GM18502 (cell line): ENCODE data around the gene RAB1A.
"Not testable (repeated sequence)": the region's sequence is repeated elsewhere in the genome, so short reads cannot be mapped to it uniquely, and the experiment has no call there.

Experiments used
- ATAC-seq: cut with Tn5 transposase; IDR thresholded peaks from one replicate; pipeline ENCODE4 v1.9.1; 2021; ENCODE audit warnings: mild to moderate bottlenecking; ENCODE audit not compliant: unreplicated experiment, poor library complexity

RAB1A gene

GRCh38 chr2:65129826-65130663, at the start of gene RAB1A:
RAB1A (minus strand) TSS chr2:65130106; CDS start chr2:65129915, 191 bp downstream.
- ATAC-seq = peak; percentile 96

- no peak for ATAC-seq
These were observed 48.0 kb upstream of the RAB1A start for GRCh38 chr2:65177751-65178442.

- no peak for ATAC-seq
These were observed 46.1 kb upstream of the RAB1A start for GRCh38 chr2:65175894-65176530.

DNA sequence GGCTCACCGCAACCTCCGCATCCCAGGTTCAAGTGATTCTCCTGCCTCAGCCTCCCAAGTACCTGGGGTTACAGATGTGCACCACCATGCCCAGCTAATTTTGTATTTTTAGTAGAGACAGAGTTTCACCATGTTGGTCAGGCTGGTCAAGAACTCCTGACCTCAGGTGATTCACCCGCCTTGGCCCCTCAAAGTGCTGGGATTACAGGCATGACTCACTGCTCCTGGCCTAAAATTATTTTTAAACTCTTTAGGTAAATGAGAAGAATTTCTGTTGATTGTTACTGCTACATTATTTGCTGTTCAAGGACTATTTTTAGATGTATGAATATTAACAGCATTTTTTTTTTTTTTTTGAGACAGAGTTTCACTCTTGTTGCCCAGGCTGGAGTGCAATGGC, 44.1 kb upstream of the RAB1A start:
- ATAC-seq = not testable (repeated sequence)

DNA sequence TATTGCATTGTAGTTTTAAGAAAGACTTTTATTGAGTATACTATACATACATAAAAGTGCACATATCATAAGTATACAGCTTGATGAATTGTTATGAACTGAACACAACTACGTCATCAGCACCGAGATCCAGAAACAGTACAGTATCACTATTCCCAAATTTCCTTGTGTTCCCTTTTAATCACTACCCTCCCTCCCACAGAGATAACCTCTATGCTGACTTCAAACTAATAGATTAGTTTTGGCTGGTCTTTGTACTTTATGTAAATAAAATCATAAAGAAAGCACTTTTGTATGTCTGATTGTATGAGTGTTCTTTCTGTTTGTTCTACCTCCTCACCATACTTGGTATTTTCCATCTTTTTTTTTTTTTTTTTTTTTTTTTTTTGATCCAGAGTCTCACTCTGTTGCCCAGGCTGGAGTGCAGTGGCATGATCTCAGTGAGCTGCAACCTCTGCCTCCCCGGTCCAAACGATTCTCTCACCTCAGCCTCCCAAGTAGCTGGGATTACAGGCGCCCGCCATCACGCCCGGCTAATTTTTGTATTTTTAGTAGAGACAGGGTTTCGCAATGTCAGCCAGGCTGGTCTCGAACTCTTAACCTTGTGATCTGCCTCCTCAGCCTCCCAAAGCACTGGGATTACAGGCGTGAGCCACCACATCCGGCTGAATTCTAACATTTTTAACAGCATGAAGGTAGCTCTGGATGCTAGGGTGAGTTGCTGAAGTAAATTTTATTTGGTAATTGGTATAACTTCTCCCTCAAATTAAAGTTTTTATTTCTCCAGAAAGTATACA, 43.3 kb upstream of the RAB1A start:
- ATAC-seq = no peak

DNA sequence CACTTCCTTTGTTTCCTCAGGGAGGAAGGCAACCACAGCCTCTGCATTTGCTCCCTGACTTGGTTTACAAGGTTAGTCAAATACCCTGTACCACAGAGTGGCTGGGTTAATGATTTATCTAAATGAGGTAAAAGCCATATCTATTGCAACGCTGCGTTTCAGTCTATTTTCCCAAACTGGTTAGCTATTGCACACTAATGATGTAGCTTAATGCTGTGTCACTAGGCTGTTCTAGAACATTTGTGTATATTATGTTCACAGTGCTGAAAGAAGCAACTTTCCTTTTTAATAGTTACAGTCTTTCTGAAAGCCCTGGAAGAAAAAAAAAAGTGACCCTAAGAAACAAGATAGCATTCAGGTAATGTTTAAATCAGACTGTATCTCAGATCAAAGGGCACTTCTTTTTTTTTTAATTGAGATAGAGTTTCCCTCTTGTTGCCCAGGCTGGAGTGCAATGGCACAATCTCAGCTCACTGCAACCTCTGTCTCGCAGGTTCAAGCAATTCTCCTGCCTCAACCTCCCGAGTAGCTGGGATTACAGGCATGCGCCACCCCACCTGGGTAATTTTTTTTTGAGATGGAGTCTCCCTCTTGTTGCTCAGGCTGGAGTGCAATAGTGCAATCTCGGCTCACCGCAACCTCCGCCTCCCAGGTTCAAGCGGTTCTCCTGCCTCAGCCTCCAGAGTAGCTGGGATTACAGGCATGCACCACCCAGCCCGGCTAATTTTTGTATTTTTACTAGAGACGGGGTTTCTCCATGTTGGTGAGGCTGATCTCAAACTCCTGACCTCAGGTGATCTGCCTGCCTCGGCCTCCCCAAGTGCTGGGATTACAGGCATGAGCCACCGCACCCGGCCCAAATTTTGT, 40.9 kb upstream of the RAB1A start:
- not testable (repeated sequence) for ATAC-seq

DNA sequence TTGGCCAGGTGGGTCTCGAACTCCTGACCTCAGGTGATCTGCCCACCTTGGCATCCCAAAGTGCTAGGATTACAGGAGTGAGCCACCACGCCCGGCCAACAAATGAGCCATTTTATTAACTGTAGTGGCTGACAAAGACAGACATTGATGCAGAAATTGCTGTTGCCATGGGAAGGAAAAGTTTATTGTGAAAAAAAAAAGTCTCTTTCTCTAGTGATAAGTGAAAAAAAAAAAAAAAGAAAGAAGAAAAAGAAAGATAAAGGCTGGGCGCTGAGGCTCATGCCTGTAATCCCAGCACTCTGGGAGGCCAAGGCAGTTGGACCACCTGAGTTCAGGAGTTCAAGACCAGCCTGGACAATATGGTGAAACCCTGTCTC, 39.8 kb upstream of the RAB1A start:
- ATAC-seq = no peak

DNA sequence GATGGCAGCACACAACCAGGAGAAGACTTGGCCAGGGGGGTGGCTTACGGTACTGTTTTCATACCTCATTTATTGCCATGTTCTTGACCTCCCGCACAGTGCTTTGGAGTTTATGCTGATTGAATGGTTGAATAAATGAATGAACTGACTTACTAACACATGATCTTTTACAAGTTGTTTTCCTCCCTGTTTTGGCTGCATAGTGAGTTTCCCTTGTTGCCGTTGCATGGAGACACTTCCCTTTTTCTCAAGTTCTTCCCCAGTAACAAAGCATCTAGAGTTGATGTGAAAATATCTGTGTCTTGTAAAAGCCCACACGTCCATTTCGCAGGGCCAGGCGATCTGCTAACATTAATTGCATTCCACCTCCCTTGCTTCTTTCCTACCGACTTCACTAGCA, 35.7 kb upstream of the RAB1A start:
- ATAC-seq = no peak

DNA sequence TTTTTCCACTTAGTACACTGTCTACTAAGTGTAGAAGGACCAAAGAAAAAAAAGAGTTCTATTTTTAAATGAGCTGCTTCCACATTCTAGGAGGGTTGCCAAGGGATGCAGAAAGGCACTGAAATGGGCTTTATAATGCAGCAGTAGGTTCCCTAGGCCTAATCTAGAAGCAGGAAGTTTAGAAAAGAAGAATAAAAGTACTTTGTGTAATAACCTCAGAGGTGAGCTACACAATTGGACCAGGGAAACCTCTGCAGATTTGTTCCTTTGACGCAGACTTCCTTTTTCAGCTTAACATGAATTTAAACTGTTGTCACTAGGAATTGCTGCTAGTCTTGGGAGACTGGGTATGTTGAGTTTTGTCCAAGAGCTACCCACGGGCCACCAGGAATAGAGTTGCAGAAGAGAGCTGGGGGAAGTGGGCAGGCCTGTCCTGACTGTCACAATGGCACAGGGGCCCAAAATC, 34.6 kb upstream of the RAB1A start:
- ATAC-seq = no peak

DNA sequence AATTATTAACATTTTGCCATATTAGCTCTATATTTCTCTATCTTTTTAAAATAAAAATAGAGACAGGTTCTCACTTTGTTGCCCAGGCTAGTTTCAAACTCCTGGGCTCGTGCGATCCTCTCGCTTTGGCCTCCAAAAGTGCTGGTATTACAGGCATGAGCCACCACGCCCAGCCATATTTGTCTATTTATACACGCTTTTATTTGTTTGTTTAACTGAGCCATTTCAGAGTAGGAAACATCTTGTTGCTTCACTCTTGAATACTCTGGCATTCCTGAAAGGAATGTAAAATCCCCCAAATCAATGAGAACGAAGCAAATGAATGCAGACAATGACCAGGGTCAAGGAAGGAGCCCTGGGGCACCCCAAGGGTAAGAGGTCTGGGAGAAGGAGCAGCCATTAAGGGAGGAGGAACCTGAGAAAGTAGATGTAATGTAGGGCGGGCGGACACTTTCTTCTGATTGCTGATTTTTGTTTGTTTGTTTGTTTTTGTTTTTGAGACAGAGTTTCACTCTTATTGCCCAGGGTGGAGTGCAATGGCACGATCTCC, 31.7 kb upstream of the RAB1A start:
- no peak for ATAC-seq

GRCh38 chr2:65159906-65160305, 30.0 kb upstream of the RAB1A start:
- ATAC-seq = no peak

DNA sequence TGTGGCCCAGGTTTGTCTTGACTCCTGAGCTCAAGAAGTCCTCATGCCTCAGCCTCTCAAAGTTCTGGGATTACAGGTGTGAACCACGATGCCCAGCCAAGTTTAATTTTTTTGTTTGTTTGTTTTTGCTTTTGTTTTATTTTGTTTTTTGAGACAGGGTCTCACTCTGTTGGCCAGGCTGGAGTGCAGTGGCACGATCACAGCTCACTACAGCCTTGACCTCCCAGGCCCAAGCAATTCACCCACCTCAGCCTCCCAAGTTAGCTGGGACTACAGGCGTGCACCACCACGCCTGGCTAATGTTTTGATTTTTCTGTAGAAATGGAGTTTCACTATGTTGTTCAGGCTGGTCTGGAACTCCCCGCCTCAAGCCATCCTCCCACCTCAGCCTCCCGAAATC, 29.4 kb upstream of the RAB1A start:
- ATAC-seq = no peak

- ATAC-seq = no peak
These were observed 28.7 kb upstream of the RAB1A start for GRCh38 chr2:65158557-65158956.

DNA sequence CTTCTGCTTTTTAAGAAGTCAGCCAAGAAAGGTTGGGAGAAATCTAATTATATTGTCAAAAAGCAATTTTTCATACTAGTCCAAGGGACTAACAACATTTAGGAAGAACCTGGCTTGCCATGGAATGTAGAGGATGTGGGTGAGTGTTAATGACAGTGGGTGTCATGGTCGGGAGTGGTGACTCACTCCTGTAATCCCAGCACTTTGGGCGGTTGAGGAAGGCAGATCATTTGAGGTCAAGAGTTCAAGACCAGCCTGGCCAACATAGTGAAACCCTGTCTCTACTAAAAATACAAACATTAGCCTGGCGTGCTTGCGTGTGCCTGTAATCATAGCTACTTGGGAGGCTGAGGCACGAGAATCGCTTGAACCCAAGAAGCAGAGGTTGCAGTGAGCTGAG, 27.9 kb upstream of the RAB1A start:
- ATAC-seq = not testable (repeated sequence)

- ATAC-seq = no peak
These were observed 26.1 kb upstream of the RAB1A start for GRCh38 chr2:65156041-65156440.

DNA sequence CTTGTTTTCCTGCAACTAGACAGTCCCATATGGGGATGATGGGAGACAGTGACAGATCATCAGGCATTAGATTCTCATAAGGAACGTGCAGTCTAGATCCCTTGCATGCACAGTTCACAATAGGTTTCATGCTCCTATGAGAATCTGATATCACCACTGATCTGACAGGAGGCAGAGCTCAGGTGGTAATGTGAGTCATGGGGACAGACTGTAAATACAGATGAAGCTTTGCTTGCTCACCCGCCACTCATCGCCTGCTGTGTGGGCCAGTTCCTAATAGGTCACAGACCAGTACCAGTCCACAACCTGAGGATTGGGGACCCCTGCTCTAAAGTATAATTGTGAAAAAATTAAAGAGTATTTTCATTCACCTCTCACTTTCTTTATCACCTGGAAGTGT, 23.6 kb upstream of the RAB1A start:
- no peak for ATAC-seq

GRCh38 chr2:65146078-65146477, 16.2 kb upstream of the RAB1A start:
- ATAC-seq = no peak

GRCh38 chr2:65144571-65144970, 14.7 kb upstream of the RAB1A start:
- ATAC-seq = no peak

- no peak for ATAC-seq
These were observed 12.6 kb upstream of the RAB1A start for GRCh38 chr2:65142515-65142914.
